ENCODE data around the gene NCKAP5L. TPM values are rescaled to one million over a fixed set of nuclear protein-coding genes. Genes with fewer than 3 reads are reported as not detected.
A peak's percentile ranks its signal among the peaks of the same experiment; 100 is the strongest.

The NCKAP5L gene
- total and polyA plus RNA-seq, 2 of the 8 experiments (the other 6 are each of a cell fraction or from before 2014, with no cell fraction given), result 9.4 to 27.9 TPM

- Histone ChIP-seq H3K27me3 (replicated peaks in 1 of 4; ENCODE audit: control insufficient read depth in 3 of 4, extremely low read depth in 1 of 4, insufficient read depth in 3 of 4, low read length in 3 of 4) (no peaks in the 10 kb centered on the region), H2BK120ac (replicated peaks; ENCODE audit: low read depth, low read length) (no peak overlapping the region), H3K9me3 (ENCODE audit: insufficient read depth in 2 of 2, low read depth in 1 of 2, low read length in 1 of 2) (no peaks in the 10 kb centered on the region), H3K23me2 (ENCODE audit: low read depth, low read length) (peaks cover 4% of the 10 kb centered on the region; the same call in 1 of the 2 replicates), H2BK20ac (ENCODE audit: low read length) (no peak overlapping the region), H2AFZ (ENCODE audit: low read length) (no peak overlapping the region), H3K4ac (replicated peaks; ENCODE audit: insufficient read length, low read depth, low read length) (no peak overlapping the region), H3K18ac (ENCODE audit: extremely low read depth, low read length) (no peak overlapping the region), H2BK15ac (ENCODE audit: low read length) (no peak overlapping the region), H3K79me1 (ENCODE audit: low read depth, low read length) (no peaks in the 10 kb centered on the region), H3K4me2 (ENCODE audit: insufficient read depth in 1 of 2, low read depth in 2 of 2, low read length in 2 of 2) (no peak overlapping the region), H3K27ac (ENCODE audit: low read depth, low read length) (no peak overlapping the region), H3K9ac (replicated peaks in 1 of 4; ENCODE audit: extremely low read depth in 1 of 4, low read depth in 3 of 4, low read length in 3 of 4) (no peak overlapping the region), H4K8ac (ENCODE audit: extremely low read depth, insufficient read depth, low read length) (no peak overlapping the region), H3K4me1 (replicated peaks in 1 of 4; ENCODE audit: control insufficient read depth in 3 of 4, insufficient read depth in 4 of 4, low read length in 3 of 4) (peaks cover 2 to 5% (median 4%) of the 10 kb centered on the region in 4 experiments; a peak in 4 of 7 replicates), H2BK12ac (ENCODE audit: low read depth, low read length) (no peak overlapping the region), H4K5ac (ENCODE audit: insufficient read length, low read depth, low read length) (no peak overlapping the region), H4K91ac (replicated peaks; ENCODE audit: insufficient read length, low read length) (no peak overlapping the region), H3K56ac (replicated peaks; ENCODE audit: insufficient read length, low read depth, low read length) (no peak overlapping the region), H3K36me3 (ENCODE audit: control insufficient read depth in 2 of 4, insufficient read depth in 4 of 4, low read length in 3 of 4) (no peaks in the 10 kb centered on the region), H2BK5ac (ENCODE audit: low read depth, low read length) (no peak overlapping the region), H3K23ac (ENCODE audit: insufficient read length) (no peak overlapping the region), H2AK5ac (ENCODE audit: low read depth, low read length) (no peak overlapping the region), H3K79me2 (ENCODE audit: control insufficient read depth in 1 of 2, insufficient read depth in 2 of 2, low read length in 2 of 2) (no peaks in the 10 kb centered on the region; a peak in 1 of 4 replicates), H4K20me1 (replicated peaks in 1 of 2; ENCODE audit: control insufficient read depth in 1 of 2, insufficient read depth in 2 of 2, low read length in 2 of 2) (peaks cover 0 to 1% of the 10 kb centered on the region in 2 experiments), H3K14ac (ENCODE audit: insufficient read length) (no peak overlapping the region), H3K4me3 (ENCODE audit: extremely low read depth in 1 of 4, insufficient read depth in 2 of 4, low read depth in 3 of 4, low read length in 4 of 4) (no peak overlapping the region)
- no peak for DNase-seq (ENCODE audit: low read depth in 1 of 2, low spot score in 2 of 2)
- WGBS, 2 experiments (ENCODE audit: extremely low coverage in 1 of 2, insufficient coverage in 1 of 2, insufficient read length in 1 of 2, insufficient replicate concordance in 2 of 2, low coverage in 1 of 2, low lambda C conversion rate in 2 of 2, missing lambda C conversion rate in 1 of 2), result 44% methylated on average over 3 of the region's 3 CpGs; no CpG with 5 or more reads in 1 of the 2 experiments
- ChIA-PET POLR2A (ENCODE audit: partially characterized antibody) (interaction anchor here (0.7 to 3.2 kb wide), 7 partner anchors 10 to 318 kb away, joined by 3 to 26 read pairs (median 3); partner anchors contain the start of gene NCKAP5L), CTCF (ENCODE audit: partially characterized antibody) (interaction anchor here (0.7 to 6.0 kb wide), 39 partner anchors 8 to 251 kb away, joined by 3 to 119 read pairs (median 5); no protein-coding TSS in a partner anchor)
- TF ChIP-seq CTCF (IDR thresholded peaks at IDR 0.05; ENCODE audit: control extremely low read depth in 1 of 3, insufficient read depth in 1 of 3, low read depth in 1 of 3, low read length in 3 of 3) (peak in 2 of 3 experiments; percentile 77 to 81; a peak in 3 of 4 replicates), CEBPB (IDR thresholded peaks at IDR 0.05; ENCODE audit: low read depth, low read length) (peak; percentile 54; the same call in 1 of the 2 replicates), RAD21 (IDR thresholded peaks at IDR 0.05 in 1 of 2, conservative IDR thresholded peaks at IDR 0.05 in 1 of 2; ENCODE audit: low read depth in 2 of 2, low read length in 2 of 2) (peak; percentile 89 to 92), RBBP5 (IDR thresholded peaks at IDR 0.05; ENCODE audit: borderline replicate concordance, low read depth, low read length) (no peak)
- FAIRE-seq, result no peak
Observed at GRCh38 chr12:49838973-49839633, 10.9 kb upstream of the NCKAP5L start.

All from H1 (cell line).